HL-60 (cell line): ENCODE data around the gene L3MBTL3.

Experiments used
- DNase-seq, 2 experiments: peaks; one replicate each; pipeline ENCODE4 v3.0.0-alpha.2; 2010 to 2020; ENCODE audit warnings: low read depth in 1 of 2, low spot score in 1 of 2
- H3K27ac ChIP-seq: fragments of 250-450 bp; sonication (Bioruptor Pico); replicated peaks from 2 replicates; pipeline ENCODE4 v1.5.1; 2020; ENCODE audit warnings: mild to moderate bottlenecking, moderate library complexity
- H3K27me3 ChIP-seq: fragments of 250-450 bp; sonication (Bioruptor Pico); 2 replicates; pipeline ENCODE4 v1.5.1; 2021; ENCODE audit warnings: mild to moderate bottlenecking, moderate library complexity; ENCODE audit not compliant: insufficient read depth, poor library complexity, severe bottlenecking
- H3K4me3 ChIP-seq: replicated peaks from 2 replicates; pipeline ENCODE4 v1.5.1; 2011; ENCODE audit warnings: mild to moderate bottlenecking, control low read depth, low read length; ENCODE audit not compliant: insufficient read depth
- GABPA ChIP-seq: IDR thresholded peaks from 2 replicates; pipeline ENCODE4 v1.6.1; 2012; ENCODE audit warnings: low read depth
- POLR2AphosphoS5 ChIP-seq: IDR thresholded peaks from 2 replicates; pipeline ENCODE4 v1.6.1; 2012; ENCODE audit warnings: low read depth
- SPI1 ChIP-seq: IDR thresholded peaks from 2 replicates; pipeline ENCODE4 v1.6.1; 2012; ENCODE audit warnings: low read depth, mild to moderate bottlenecking, borderline replicate concordance
- TF ChIP-seq, protein P1 (sequence below): IDR thresholded peaks from 2 replicates; pipeline ENCODE4 v1.6.1; 2012; ENCODE audit warnings: low read depth; ENCODE audit not compliant: insufficient replicate concordance
- TF ChIP-seq, protein P2 (sequence below): IDR thresholded peaks from one replicate; pipeline ENCODE4 v1.5.1; 2011; ENCODE audit warnings: low read length, control low read depth, inconsistent platforms; ENCODE audit not compliant: insufficient read depth

The L3MBTL3 gene

DNA sequence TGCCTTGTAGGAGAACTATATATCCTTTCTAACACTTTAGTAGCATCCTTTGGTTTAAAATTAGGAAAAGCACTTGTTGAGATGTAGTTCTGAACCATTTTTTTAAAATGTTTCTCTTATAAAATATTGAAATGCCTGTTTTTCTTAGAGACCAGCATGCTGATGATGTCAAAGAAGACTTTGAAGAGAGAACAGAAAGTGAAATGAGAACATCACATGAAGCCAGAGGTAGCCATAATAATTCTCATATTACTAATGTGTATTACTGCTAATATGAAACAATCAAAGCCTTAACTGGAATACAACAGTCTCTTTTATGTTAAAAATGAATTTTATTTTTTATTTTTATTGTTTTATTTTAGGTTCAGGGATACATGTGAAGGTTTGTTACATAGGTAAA is 102.3 kb downstream of the L3MBTL3 start:
- Histone ChIP-seq H3K27ac (no peak overlapping the region), H3K27me3 (no peaks in the 10 kb centered on the region), H3K4me3 (no peak overlapping the region)
- TF ChIP-seq, protein P1, sequence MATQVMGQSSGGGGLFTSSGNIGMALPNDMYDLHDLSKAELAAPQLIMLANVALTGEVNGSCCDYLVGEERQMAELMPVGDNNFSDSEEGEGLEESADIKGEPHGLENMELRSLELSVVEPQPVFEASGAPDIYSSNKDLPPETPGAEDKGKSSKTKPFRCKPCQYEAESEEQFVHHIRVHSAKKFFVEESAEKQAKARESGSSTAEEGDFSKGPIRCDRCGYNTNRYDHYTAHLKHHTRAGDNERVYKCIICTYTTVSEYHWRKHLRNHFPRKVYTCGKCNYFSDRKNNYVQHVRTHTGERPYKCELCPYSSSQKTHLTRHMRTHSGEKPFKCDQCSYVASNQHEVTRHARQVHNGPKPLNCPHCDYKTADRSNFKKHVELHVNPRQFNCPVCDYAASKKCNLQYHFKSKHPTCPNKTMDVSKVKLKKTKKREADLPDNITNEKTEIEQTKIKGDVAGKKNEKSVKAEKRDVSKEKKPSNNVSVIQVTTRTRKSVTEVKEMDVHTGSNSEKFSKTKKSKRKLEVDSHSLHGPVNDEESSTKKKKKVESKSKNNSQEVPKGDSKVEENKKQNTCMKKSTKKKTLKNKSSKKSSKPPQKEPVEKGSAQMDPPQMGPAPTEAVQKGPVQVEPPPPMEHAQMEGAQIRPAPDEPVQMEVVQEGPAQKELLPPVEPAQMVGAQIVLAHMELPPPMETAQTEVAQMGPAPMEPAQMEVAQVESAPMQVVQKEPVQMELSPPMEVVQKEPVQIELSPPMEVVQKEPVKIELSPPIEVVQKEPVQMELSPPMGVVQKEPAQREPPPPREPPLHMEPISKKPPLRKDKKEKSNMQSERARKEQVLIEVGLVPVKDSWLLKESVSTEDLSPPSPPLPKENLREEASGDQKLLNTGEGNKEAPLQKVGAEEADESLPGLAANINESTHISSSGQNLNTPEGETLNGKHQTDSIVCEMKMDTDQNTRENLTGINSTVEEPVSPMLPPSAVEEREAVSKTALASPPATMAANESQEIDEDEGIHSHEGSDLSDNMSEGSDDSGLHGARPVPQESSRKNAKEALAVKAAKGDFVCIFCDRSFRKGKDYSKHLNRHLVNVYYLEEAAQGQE = no peak
- TF ChIP-seq SPI1 (no peak), GABPA (no peak), POLR2AphosphoS5 (no peak)
- TF ChIP-seq, protein P2, sequence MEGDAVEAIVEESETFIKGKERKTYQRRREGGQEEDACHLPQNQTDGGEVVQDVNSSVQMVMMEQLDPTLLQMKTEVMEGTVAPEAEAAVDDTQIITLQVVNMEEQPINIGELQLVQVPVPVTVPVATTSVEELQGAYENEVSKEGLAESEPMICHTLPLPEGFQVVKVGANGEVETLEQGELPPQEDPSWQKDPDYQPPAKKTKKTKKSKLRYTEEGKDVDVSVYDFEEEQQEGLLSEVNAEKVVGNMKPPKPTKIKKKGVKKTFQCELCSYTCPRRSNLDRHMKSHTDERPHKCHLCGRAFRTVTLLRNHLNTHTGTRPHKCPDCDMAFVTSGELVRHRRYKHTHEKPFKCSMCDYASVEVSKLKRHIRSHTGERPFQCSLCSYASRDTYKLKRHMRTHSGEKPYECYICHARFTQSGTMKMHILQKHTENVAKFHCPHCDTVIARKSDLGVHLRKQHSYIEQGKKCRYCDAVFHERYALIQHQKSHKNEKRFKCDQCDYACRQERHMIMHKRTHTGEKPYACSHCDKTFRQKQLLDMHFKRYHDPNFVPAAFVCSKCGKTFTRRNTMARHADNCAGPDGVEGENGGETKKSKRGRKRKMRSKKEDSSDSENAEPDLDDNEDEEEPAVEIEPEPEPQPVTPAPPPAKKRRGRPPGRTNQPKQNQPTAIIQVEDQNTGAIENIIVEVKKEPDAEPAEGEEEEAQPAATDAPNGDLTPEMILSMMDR = no peak
- no peak for DNase-seq

DNA sequence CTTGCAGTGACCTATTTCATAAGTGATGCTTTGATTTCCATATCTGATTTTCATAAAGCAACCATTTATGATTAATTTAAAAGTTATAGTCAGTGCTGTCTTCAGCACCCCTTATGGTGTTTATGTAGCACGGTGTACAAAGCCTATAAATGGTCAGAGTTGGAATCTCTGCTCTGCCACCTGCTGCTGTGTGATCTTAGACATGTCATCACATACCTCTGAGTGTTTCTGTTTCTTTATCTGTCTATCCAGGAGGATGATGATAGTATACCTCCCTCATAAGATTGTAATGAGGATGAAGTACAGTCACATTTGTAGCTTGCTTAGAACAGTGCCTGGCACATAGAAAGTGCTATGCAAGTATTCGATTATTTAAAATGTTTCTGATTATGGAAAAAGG is 103.9 kb downstream of the L3MBTL3 start:
- Histone ChIP-seq H3K27ac (no peak overlapping the region), H3K27me3 (no peaks in the 10 kb centered on the region), H3K4me3 (no peak overlapping the region)
- DNase-seq = no peak
- TF ChIP-seq, protein P1 = no peak
- TF ChIP-seq GABPA = no peak
- no peak for TF ChIP-seq SPI1
- TF ChIP-seq, protein P2 = no peak
- TF ChIP-seq POLR2AphosphoS5 = no peak

DNA sequence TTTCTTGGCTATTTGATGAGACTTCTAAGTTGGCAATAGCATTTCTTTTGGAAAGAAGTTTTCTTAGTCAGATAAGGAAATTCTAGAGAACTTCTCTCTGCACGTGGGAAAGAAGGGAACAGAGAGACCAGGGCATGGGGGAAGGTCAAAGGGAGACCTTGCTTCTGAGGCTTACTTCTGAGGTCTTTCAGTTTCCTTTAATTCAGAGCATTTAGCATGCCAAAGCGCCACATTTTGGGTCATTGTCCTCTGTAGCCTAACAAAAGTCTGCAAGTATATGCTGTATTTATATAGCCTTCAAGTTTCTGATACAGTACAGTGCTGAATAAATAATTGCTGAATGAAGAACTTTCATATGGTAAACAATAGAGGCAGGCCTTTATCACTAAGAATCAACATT is 108.8 kb downstream of the L3MBTL3 start:
- H3K4me3 ChIP-seq = no peak overlapping the region
- no peaks in the 10 kb centered on the region for H3K27me3 ChIP-seq
- no peak for TF ChIP-seq GABPA
- TF ChIP-seq SPI1 = no peak
- TF ChIP-seq, protein P2 = no peak
- no peak for TF ChIP-seq POLR2AphosphoS5
- TF ChIP-seq, protein P1 = no peak
- no peak for DNase-seq
- H3K27ac ChIP-seq = no peak overlapping the region
